HG03159 (cell line): ENCODE measurements around the gene HOXD13.

Source experiments
- ATAC-seq: cut with Tn5 transposase; IDR thresholded peaks from one replicate; pipeline ENCODE4 v1.9.1; 2021; ENCODE audit warnings: mild to moderate bottlenecking, moderate library complexity; ENCODE audit not compliant: unreplicated experiment

Gene HOXD13

GRCh38 chr2:176093145-176093897 lies 800 bp downstream of the HOXD13 start:
- no peak for ATAC-seq

DNA sequence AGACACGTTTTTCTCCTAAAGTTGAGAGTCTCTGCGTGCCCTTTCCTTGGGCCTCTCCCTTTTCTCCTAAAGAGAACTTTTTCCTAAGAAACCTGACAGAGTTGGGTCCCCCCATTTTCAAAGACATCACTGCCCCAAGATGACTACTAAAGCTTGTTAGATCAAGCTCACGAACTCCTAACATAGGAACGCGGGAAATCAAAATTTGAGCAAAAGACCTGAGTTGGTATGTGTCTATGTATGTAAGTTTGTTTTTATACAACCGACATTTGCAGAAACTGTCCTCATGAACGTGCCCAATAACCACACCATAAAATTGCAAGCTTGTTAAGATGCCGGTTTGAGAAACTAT lies 1.4 kb downstream of the HOXD13 start:
- no peak for ATAC-seq

DNA sequence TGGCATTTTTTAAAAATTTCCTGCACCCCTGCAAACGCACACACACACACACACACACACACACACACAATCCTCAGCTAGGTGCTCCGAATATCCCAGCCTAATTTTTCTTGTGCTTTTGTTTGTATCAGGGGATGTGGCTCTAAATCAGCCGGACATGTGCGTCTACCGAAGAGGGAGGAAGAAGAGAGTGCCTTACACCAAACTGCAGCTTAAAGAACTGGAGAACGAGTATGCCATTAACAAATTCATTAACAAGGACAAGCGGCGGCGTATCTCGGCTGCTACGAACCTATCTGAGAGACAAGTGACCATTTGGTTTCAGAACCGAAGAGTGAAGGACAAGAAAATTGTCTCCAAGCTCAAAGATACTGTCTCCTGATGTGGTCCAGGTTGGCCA lies 1.8 kb downstream of the HOXD13 start:
- ATAC-seq = no peak

GRCh38 chr2:176095421-176095820 lies 2.9 kb downstream of the HOXD13 start:
- no peak for ATAC-seq

DNA sequence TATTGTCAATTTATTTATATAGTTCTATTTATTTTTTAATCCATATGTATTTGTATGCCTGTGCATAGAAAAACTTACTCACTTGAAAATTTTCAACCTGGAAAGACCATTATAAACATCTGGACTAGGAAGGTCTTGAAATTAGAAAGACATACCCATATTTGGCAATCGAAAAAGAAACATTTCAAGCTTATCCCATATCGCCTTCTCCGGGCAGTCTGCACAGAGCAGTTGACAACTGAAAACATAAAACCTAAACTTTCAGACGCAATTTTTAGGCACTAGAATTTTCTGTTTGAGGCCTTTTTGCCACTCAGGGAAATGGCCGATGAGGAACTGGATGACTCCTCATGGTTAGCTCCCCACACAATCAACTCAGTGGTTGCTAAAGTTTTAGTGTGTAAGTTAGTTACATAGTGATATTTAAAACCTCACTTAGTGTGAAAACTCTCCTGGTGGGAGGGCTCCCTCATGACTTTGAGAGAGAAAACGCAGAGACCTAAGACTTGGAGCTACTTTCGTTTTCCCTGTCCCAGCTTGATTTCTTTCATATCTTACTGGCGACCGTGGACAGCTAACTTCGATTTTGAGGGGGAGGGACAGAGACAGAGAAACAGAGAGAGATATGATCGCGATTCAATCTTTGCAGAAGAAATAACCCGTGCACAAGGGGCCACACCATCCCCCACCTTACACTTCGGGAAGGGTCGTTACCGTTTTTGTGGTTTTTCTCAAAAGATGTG lies 3.9 kb downstream of the HOXD13 start:
- ATAC-seq = no peak

DNA sequence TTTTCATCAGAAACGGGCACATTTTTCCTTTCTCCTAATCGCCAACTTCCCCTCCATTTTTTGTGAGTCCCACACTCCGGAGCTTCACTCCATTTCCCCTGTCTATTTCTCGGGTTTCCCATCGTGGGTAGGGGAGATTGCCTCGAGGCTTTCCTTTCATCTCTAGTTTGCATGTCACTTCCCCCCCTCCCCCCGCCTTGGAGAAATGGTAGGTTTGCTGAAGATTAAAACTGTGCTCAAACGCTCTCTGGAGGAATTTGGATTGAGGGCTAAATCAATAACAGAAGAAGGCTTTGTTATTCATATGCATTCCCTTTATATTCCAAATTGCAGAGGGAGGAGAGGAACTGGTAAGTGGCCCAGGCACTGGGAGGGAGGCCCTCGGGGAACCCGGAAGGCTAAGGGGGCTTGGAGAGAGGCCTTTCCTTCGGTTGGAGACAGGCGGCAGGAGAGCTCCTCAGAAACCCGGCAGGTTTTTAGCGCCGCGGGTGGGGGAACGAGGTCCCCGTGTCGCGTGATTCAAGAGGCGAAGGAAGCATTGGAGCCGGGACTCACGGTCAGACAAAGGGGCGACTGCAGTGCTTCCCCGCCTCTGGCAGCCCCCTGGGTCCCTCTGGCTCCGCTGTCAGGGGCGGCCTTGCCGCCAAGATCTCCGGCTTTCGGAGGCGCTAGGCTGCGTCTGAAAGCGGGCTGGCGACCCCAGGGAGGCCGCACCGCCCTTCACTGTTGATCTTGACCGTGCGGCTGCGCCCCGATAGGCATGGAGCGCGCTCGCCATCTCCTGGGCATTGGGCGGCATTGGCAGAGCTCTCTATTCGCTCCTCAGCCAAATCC lies 4.7 kb downstream of the HOXD13 start:
- peak; percentile 82 for ATAC-seq

DNA sequence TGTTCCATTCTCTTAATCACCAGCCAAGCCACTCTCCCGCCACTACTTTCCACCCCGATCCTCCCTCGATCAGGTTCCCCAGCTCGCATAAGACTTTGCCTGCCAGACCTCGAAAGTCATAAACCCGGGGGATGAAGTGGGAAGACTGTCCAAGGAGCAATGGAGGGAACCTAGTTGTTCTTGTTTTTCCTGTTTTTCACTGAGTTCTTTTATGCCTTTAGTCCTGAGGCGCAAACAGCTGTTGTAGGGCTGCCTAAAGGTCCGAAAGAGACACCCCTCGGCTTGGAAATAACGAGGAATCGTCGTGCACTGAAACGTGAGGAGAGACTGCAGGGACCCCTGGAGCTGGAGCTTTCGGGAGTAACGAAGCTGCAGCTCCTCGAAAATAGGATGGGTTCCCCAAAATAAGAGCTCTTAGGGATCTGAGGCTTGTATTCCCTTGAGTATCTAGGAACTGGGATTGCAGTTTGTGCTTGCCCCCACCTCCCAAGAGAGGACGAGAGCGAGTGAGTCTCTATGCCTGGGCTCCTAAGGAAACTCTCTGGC lies 5.4 kb downstream of the HOXD13 start:
- ATAC-seq = no peak

DNA sequence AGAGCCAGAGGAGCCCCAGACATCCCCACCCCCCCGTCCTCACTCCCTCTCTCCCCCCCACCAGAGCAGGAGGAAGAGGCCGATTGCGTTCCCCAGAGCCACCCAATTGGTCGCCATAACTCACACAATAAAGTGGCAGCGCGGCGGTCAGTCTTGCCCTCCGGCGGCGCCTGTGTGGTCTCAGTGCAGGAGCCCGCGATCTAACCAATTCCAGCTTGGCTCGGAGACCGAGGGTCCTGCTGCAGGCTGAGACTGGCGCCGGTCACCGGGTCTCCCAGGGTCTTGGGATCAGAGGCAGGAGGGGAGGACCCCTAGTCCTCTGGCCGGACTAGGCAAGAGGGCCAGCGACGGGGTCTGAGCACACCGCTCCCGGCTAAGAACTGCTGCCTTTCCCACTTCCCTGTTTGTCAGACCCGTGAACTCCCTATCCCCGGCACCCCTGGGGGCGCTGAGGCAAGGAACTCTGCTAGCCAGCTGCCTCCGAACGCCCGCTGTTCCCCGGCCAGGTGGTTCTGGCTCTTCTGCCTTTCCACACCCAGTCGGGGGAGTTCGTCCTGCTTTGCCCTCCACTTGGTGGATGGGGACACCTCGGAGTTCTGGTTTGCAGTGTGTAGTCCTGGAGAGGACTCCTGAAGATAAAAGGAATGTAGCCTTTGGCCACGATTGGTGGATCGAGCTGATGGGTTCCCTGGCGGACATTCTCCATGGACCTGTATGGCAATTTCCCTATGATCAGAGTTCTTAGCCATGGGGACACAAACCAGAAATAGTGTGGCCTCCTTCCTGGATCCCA lies 6.0 kb downstream of the HOXD13 start:
- no peak for ATAC-seq

DNA sequence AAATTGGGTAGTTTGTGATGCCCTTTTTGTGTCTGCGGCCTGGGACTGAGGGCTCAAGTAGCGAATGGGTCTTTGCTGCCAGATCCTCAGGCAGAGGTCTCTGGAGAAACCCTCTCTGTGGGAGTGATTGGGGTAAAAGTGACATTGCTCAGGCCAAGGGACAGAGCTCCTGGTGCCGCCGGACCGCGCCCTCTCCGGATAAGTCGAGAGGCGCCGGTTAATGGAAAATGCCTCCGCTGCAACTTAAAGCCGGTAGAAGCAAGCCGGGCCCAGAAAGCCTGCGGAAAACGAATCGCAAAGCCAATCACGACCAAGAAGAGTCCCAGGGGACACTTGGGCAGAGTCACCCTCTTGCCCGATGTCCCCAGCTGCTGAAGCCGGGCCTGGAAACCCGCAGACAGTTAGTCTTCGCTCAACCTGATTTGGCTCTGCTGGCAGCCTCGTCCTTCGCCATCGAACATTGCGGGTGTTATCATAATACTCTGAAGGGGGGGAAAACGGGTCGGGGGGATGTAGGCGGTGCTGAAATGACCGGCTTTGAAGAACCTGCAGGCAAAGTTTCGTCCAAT lies 6.7 kb downstream of the HOXD13 start:
- ATAC-seq = no peak

DNA sequence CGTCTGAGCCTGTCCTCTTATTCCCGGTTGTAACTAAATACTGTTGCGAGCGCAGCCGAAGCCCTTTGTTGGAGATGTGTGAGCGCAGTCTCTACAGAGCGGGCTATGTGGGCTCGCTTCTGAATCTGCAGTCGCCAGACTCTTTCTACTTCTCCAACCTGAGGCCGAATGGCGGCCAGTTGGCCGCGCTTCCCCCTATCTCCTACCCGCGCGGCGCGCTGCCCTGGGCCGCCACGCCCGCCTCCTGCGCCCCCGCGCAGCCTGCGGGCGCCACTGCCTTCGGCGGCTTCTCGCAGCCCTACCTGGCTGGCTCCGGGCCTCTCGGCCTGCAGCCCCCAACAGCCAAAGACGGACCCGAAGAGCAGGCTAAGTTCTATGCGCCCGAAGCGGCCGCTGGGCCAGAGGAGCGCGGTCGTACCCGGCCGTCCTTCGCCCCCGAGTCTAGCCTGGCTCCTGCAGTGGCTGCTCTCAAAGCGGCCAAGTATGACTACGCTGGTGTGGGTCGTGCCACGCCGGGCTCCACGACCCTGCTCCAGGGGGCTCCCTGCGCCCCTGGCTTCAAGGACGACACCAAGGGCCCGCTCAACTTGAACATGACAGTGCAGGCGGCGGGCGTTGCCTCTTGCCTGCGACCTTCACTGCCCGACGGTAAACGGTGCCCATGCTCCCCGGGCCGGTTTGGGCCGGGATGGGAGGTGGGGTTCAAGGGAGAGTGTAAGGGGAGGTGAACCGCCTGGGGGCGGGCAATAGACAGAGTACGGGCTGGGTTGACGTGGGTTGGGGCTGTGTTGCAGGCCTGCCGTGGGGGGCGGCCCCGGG lies 7.4 kb downstream of the HOXD13 start, which contains the start of gene HOXD12:
HOXD12 (plus strand) TSS at position 68 of the 819 bp plus-strand sequence; CDS start at position 75, 7 bp downstream.
- no peak for ATAC-seq

GRCh38 chr2:176100547-176101140 lies 8.1 kb downstream of the HOXD13 start:
- no peak for ATAC-seq

DNA sequence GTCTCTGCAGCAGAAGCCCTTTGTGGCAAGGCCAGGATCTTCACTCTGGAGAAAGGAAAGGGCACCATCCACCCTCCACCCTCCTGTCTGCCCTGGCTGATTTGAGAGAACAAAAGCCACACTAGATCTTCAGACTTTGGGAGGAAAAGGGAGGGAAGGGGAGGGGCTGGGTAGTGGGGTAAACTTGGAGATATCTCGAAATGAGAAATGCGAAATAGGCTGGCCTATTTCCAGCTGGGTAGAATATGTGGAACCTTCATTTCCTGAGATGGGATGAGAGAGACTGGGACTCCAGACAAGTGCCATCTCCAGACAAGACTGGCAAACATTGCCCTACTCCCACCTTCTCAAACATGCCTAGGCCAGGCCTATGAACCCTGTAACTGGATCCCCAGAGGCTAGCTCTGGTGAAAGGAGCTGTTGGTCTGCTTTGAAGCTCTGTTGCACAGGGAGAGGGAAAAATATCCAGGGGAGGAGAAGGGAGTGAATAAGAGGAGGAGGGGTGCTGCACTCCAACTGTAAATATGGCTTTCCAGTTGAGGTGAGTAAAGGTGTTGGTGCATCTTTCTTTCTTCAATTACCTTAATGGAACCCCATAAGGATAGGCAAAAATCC lies 8.8 kb downstream of the HOXD13 start:
- ATAC-seq = no peak

DNA sequence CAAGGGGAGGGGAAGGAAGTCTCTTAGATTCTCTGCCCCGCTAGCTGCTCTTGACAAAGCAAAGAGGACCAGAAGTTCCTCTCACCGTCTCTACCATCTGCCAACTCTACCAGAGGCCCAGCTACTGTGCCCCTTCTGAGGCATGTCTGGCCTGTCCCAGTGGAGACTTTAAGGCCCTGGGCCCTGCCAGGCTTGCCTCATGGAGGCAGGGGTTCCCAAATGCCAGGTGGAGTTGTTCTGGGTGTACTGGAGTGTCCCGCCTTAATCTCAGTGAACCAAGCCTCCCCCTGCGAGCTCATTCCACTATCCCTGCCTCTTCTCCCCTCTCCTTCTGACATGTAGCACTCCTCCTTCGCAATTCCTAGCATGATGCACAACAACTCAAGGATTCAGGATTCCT lies 9.3 kb downstream of the HOXD13 start:
- ATAC-seq = no peak

- ATAC-seq = no peak
Measured at GRCh38 chr2:176102309-176102866, 9.9 kb downstream of the HOXD13 start.

DNA sequence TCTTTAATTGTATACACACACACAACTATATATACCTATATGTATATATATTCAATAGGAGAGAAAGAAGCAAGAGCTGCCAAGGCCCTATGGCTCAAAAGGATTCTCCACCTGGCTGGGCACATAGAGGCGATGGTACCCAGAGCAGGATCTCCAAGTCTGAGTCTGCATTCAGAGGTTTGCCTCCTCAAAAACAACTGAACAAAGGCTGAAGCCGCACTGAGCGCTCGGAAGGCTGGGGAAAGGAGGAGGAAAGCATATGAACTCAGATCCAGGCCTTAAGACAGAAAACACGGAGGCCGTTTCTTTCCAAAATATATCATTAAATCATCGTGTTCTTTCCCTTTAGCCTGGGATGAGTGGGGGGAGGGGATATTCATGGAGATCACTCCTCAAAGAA lies 10.7 kb downstream of the HOXD13 start:
- ATAC-seq = no peak

DNA sequence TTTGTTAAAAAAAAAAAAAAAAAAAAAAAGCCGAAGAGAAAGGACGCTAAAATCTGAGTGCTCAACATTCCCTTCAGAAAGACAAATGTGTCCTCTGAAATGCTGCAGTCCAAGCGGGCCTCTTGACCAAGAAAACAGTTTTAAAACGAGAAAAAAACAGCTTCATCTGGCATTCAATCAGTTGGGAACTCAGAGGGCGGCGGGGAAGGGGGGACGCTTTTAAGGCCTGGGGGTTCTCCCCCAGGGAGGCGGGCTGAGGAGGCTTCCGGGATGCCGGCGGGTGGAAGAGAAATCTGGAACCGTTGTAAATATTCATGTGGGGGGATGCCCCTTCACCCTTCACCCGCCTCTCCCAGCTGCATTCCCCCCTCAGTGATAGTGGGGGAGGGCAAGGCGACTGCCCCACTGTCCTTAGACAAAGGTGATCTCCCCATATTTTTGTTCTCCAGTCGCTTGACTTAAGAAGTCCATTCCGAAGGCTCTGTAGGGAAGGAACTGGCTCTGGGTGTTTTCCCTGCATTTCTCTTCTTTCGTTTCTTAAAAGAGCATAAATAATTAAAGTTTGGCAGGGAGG lies 11.3 kb downstream of the HOXD13 start:
- ATAC-seq = no peak

DNA sequence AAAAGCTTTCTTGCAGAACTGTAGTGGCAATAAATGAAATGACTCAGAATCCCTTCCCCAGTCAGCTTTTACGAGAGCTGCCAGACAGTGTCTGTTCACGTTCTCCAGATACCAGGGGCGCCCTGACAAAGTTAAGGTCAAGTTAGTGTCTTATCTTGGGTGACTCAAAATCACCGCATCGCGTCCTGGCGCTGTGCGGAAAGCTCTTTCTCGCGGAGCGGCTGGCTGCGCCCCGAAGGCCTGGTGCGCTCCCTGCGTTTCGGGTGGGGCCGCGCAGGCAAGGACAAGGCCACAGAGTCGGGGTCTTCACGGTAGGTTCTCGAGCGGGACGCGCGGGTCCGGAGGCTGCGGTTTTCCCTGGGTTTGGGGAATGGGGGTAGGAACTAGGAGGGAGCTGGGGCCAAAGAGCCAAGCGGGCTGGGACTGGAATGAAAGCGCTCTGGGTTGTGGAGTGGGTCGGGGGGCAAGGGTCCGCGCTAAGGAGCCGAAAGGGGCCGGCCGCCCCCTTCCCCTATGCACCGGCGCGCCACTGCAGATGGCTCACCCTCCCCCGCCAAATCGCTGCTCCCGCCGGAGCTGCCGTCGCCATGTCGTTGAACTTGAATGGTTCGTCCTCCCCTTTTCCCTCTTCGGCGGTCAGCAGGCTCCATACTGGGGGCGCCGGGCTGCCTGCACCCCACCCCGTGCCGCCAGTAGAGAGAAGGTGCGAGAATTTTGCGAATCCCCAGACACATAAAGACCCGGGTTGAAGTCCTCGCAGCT lies 12.0 kb downstream of the HOXD13 start:
- no peak for ATAC-seq
